Measurements from ENCODE around the gene CDH23. TPM values are rescaled to one million over a fixed set of nuclear protein-coding genes. Genes with fewer than 3 reads are reported as not detected.

Gene CDH23
- total and polyA plus RNA-seq, 9 of the 15 experiments (the other 6 are each of a cell fraction or from before 2014, with no cell fraction given), result 0.18 to 1.2 (median 0.47) TPM

GRCh38 chr10:71414359-71414758 is 17.6 kb downstream of the CDH23 start:
- H3K79me2 ChIP-seq (ENCODE audit: control insufficient read depth, insufficient read depth, low read length), result no peaks in the 10 kb centered on the region
- no peaks in the 10 kb centered on the region for H3K9me1 ChIP-seq (ENCODE audit: control insufficient read depth, insufficient read depth, low read length)
- in situ Hi-C loops (cut with MboI) (no loop called here), intact Hi-C loops (cut with micrococcal nuclease) (no loop called here)
- no peak overlapping the region for H3K27ac ChIP-seq (ENCODE audit: extremely low read depth, low read depth, low read length)
- no peaks in the 10 kb centered on the region for H3K4me1 ChIP-seq (replicated peaks in 1 of 2; ENCODE audit: control insufficient read depth in 2 of 2, insufficient read depth in 2 of 2, low read length in 2 of 2)
- ChIA-PET CTCF (ENCODE audit: low intra/inter-chr PET ratio) (no interaction called here), POLR2A (interaction anchor here (1.7 to 2.7 kb wide), 2 partner anchors 15 kb away, joined by 4 to 14 read pairs; no protein-coding TSS in a partner anchor)
- DNase-seq (ENCODE audit: extremely low read depth in 1 of 4, low spot score in 3 of 4) (no peak), FAIRE-seq (no peak), ATAC-seq (no peak)
- H3K4me3 ChIP-seq, result no peak overlapping the region
- no peak overlapping the region for H3K9ac ChIP-seq (ENCODE audit: insufficient read depth in 1 of 2, low read depth in 2 of 2, low read length in 2 of 2)
- H3K9me3 ChIP-seq (replicated peaks; ENCODE audit: control insufficient read depth, insufficient read depth, low read depth, low read length), result no peaks in the 10 kb centered on the region
- no peaks in the 10 kb centered on the region for H4K20me1 ChIP-seq (replicated peaks; ENCODE audit: control insufficient read depth, insufficient read depth, low read length)
- no peaks in the 10 kb centered on the region for H3K36me3 ChIP-seq (ENCODE audit: control insufficient read depth, insufficient read depth, low read length)
- WGBS (ENCODE audit: insufficient coverage, low coverage, missing lambda C conversion rate), result 7% methylated on average over 1 of the region's 1 CpG
- no peak overlapping the region for H2AFZ ChIP-seq (ENCODE audit: low read depth, low read length)
- no TSS peak for BruUV-seq (replicated peaks)
- H3K4me2 ChIP-seq (ENCODE audit: insufficient read depth, low read length), result no peak overlapping the region
- peaks cover 0 to 9% of the 10 kb centered on the region in 2 experiments; a peak in 2 of 5 replicates for H3K27me3 ChIP-seq (ENCODE audit: control insufficient read depth in 2 of 2, insufficient read depth in 2 of 2, low read length in 2 of 2)
- TF ChIP-seq NFIC (IDR thresholded peaks at IDR 0.05), result 0 out of 2 replicates have a peak, but pooled peaks have one; percentile 33
- TF ChIP-seq ATF4 (CRISPR knock-in tag; IDR thresholded peaks at IDR 0.05), result no peak
- no peak for TF ChIP-seq RBM17 (IDR thresholded peaks at IDR 0.05; ENCODE audit: borderline replicate concordance, low read depth, low read length)
- TF ChIP-seq ZNF57 (CRISPR knock-in tag; IDR thresholded peaks at IDR 0.05), result no peak
- no peak for TF ChIP-seq ZNF12 (CRISPR knock-in tag; IDR thresholded peaks at IDR 0.05)
- no peak for TF ChIP-seq ZNF384 (IDR thresholded peaks at IDR 0.05; ENCODE audit: low read depth, low read length)
- TF ChIP-seq ZNF324 (CRISPR knock-in tag; IDR thresholded peaks at IDR 0.05), result peak; percentile 63; the same call in 1 of the 2 replicates
- TF ChIP-seq RFX5 (IDR thresholded peaks at IDR 0.05; ENCODE audit: low read depth, low read length), result no peak
